ENCODE measurements around the gene L3MBTL4. TPM values are rescaled to one million over a fixed set of nuclear protein-coding genes. Genes with fewer than 3 reads are reported as not detected.

L3MBTL4 gene
- polyA plus RNA-seq, 1 of the 3 experiments (the other 2 are of a cell fraction) = 0.02 TPM

DNA sequence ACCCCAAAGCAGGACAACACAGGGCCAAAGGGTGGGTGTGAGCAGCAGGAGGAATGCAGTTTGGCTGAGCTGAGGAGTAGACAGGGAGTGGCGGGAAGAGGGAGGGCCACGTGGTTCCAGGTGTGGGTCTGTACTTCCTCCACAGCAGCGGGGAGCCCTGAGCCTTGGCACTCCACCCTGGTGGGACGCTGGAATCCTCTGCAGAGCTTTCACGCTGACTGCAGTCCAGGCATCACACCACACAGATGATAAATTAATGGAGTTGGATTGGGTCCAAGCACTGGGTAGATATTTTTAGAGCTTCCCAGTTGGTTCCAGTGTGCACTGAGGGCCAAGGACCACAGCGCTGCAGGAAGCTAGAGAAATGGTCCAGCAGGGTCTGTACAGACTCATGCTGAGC, 452.3 kb downstream of the L3MBTL4 start:
- POLR2A ChIA-PET = no interaction called here
- DNase-seq = no peak
- Histone ChIP-seq H3K36me3 (replicated peaks in 1 of 2; ENCODE audit: control insufficient read depth in 1 of 2, insufficient read depth in 2 of 2, low read length in 1 of 2) (no peaks in the 10 kb centered on the region), H3F3A (replicated peaks; ENCODE audit: insufficient read depth) (no peaks in the 10 kb centered on the region), H3K4me2 (no peak overlapping the region), H3K27me3 (ENCODE audit: insufficient read depth) (0 out of 2 replicates have a peak, but pooled peaks cover 5% of the 10 kb centered on the region), H3K9ac (no peak overlapping the region), H3K79me2 (ENCODE audit: insufficient read depth) (no peaks in the 10 kb centered on the region), H3K4me3 (ENCODE audit: low read depth in 2 of 2, low read length in 1 of 2) (no peak overlapping the region), H3K4me1 (ENCODE audit: control insufficient read depth in 1 of 2, insufficient read depth in 2 of 2, low read depth in 1 of 2, low read length in 1 of 2) (peaks cover 0 to 14% of the 10 kb centered on the region in 2 experiments; a peak in 1 of 4 replicates), H2AFZ (ENCODE audit: low read depth) (no peak overlapping the region), H3K9me2 (no peaks in the 10 kb centered on the region), H4K20me1 (ENCODE audit: insufficient read depth) (no peaks in the 10 kb centered on the region), H3K9me3 (no peaks in the 10 kb centered on the region), H3K27ac (ENCODE audit: low read depth in 2 of 2, low read length in 1 of 2) (no peak overlapping the region)
- TF ChIP-seq ELF1 (IDR thresholded peaks at IDR 0.05) (no peak), MXI1 (IDR thresholded peaks at IDR 0.05; ENCODE audit: low read depth, low read length) (no peak), FOSL2 (IDR thresholded peaks at IDR 0.05; ENCODE audit: borderline replicate concordance, low read depth) (no peak), POLR2AphosphoS5 (IDR thresholded peaks at IDR 0.05; ENCODE audit: low read depth, low read length) (no peak), FOXJ3 (CRISPR knock-in tag; IDR thresholded peaks at IDR 0.05) (no peak), RAD21 (IDR thresholded peaks at IDR 0.05; ENCODE audit: low read length) (no peak), TAF1 (IDR thresholded peaks at IDR 0.05; ENCODE audit: borderline replicate concordance, low read depth, low read length) (no peak), NFIC (IDR thresholded peaks at IDR 0.05; ENCODE audit: borderline replicate concordance) (no peak)
- TF ChIP-seq, protein P1, sequence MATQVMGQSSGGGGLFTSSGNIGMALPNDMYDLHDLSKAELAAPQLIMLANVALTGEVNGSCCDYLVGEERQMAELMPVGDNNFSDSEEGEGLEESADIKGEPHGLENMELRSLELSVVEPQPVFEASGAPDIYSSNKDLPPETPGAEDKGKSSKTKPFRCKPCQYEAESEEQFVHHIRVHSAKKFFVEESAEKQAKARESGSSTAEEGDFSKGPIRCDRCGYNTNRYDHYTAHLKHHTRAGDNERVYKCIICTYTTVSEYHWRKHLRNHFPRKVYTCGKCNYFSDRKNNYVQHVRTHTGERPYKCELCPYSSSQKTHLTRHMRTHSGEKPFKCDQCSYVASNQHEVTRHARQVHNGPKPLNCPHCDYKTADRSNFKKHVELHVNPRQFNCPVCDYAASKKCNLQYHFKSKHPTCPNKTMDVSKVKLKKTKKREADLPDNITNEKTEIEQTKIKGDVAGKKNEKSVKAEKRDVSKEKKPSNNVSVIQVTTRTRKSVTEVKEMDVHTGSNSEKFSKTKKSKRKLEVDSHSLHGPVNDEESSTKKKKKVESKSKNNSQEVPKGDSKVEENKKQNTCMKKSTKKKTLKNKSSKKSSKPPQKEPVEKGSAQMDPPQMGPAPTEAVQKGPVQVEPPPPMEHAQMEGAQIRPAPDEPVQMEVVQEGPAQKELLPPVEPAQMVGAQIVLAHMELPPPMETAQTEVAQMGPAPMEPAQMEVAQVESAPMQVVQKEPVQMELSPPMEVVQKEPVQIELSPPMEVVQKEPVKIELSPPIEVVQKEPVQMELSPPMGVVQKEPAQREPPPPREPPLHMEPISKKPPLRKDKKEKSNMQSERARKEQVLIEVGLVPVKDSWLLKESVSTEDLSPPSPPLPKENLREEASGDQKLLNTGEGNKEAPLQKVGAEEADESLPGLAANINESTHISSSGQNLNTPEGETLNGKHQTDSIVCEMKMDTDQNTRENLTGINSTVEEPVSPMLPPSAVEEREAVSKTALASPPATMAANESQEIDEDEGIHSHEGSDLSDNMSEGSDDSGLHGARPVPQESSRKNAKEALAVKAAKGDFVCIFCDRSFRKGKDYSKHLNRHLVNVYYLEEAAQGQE (IDR thresholded peaks at IDR 0.05; ENCODE audit: low read depth, low read length) = no peak
- TF ChIP-seq, protein P2, sequence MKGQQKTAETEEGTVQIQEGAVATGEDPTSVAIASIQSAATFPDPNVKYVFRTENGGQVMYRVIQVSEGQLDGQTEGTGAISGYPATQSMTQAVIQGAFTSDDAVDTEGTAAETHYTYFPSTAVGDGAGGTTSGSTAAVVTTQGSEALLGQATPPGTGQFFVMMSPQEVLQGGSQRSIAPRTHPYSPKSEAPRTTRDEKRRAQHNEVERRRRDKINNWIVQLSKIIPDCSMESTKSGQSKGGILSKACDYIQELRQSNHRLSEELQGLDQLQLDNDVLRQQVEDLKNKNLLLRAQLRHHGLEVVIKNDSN (IDR thresholded peaks at IDR 0.05; ENCODE audit: borderline replicate concordance, low read depth) = no peak
- TF ChIP-seq, protein P3, sequence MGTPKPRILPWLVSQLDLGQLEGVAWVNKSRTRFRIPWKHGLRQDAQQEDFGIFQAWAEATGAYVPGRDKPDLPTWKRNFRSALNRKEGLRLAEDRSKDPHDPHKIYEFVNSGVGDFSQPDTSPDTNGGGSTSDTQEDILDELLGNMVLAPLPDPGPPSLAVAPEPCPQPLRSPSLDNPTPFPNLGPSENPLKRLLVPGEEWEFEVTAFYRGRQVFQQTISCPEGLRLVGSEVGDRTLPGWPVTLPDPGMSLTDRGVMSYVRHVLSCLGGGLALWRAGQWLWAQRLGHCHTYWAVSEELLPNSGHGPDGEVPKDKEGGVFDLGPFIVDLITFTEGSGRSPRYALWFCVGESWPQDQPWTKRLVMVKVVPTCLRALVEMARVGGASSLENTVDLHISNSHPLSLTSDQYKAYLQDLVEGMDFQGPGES (IDR thresholded peaks at IDR 0.05; ENCODE audit: low read depth, low read length) = no peak
- WGBS (ENCODE audit: low lambda C conversion rate) = 38% methylated on average over 4 of the region's 6 CpGs
- CTCF ChIA-PET = interaction anchor here (0.6 to 2.1 kb wide), 2 partner anchors 11 to 72 kb away, joined by 3 to 7 read pairs; no protein-coding TSS in a partner anchor

DNA sequence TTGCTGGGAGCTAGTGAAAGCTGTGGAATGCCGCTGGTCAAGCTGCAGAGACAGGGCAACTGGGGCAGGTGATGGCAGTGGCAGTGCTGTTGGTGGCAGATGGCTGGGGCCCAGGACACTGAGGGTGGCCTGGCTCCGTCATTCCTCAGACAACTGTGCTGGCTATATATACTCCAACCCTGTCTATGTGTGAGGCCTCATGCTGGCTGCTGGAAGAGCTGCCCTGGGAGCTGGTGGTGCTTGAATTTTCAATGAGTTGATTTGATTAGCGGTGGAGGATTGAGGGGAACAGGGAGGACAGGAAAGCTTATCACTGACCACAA, 452.9 kb downstream of the L3MBTL4 start:
- no peaks in the 10 kb centered on the region for H3F3A ChIP-seq (replicated peaks; ENCODE audit: insufficient read depth)
- no peaks in the 10 kb centered on the region for H3K79me2 ChIP-seq (ENCODE audit: insufficient read depth)
- no peak overlapping the region for H3K4me3 ChIP-seq (ENCODE audit: low read depth in 2 of 2, low read length in 1 of 2)
- H2AFZ ChIP-seq (ENCODE audit: low read depth) = no peak overlapping the region
- DNase-seq = no peak
- H3K4me2 ChIP-seq = no peak overlapping the region
- no peaks in the 10 kb centered on the region for H3K9me3 ChIP-seq
- no peaks in the 10 kb centered on the region for H3K36me3 ChIP-seq (replicated peaks in 1 of 2; ENCODE audit: control insufficient read depth in 1 of 2, insufficient read depth in 2 of 2, low read length in 1 of 2)
- no peaks in the 10 kb centered on the region for H4K20me1 ChIP-seq (ENCODE audit: insufficient read depth)
- H3K27me3 ChIP-seq (ENCODE audit: insufficient read depth) = 0 out of 2 replicates have a peak, but pooled peaks cover 5% of the 10 kb centered on the region
- no peak overlapping the region for H3K27ac ChIP-seq (ENCODE audit: low read depth in 2 of 2, low read length in 1 of 2)
- H3K4me1 ChIP-seq (ENCODE audit: control insufficient read depth in 1 of 2, insufficient read depth in 2 of 2, low read depth in 1 of 2, low read length in 1 of 2) = peaks cover 0 to 14% of the 10 kb centered on the region in 2 experiments; a peak in 1 of 4 replicates
- ChIA-PET CTCF (interaction anchor here (0.6 to 2.1 kb wide), 2 partner anchors 10 to 71 kb away, joined by 3 to 7 read pairs; no protein-coding TSS in a partner anchor), POLR2A (no interaction called here)
- no peak overlapping the region for H3K9ac ChIP-seq
- 56% methylated on average over 3 of the region's 3 CpGs for WGBS (ENCODE audit: low lambda C conversion rate)
- H3K9me2 ChIP-seq = no peaks in the 10 kb centered on the region
- TF ChIP-seq, protein P1 (IDR thresholded peaks at IDR 0.05; ENCODE audit: low read depth, low read length) = no peak
- TF ChIP-seq MEF2A (IDR thresholded peaks at IDR 0.05; ENCODE audit: borderline replicate concordance, low read depth) = no peak
- TF ChIP-seq, protein P4, sequence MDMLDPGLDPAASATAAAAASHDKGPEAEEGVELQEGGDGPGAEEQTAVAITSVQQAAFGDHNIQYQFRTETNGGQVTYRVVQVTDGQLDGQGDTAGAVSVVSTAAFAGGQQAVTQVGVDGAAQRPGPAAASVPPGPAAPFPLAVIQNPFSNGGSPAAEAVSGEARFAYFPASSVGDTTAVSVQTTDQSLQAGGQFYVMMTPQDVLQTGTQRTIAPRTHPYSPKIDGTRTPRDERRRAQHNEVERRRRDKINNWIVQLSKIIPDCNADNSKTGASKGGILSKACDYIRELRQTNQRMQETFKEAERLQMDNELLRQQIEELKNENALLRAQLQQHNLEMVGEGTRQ (IDR thresholded peaks at IDR 0.05; ENCODE audit: borderline replicate concordance, low read depth, low read length) = no peak
- no peak for TF ChIP-seq NRF1 (IDR thresholded peaks at IDR 0.05; ENCODE audit: low read depth, low read length)
- TF ChIP-seq RXRA (IDR thresholded peaks at IDR 0.05; ENCODE audit: borderline replicate concordance, low read depth) = no peak
- no peak for TF ChIP-seq RCOR1 (IDR thresholded peaks at IDR 0.05; ENCODE audit: low read length)
- no peak for TF ChIP-seq SMC3 (IDR thresholded peaks at IDR 0.05; ENCODE audit: low read depth, low read length)

All from SK-N-SH (cell line).